ENCODE measurements around the gene HSD3B2. TPM values are rescaled to one million over a fixed set of nuclear protein-coding genes. Genes with fewer than 3 reads are reported as not detected.

The HSD3B2 gene
- total and polyA plus RNA-seq, 2 of the 8 experiments (the other 6 are each of a cell fraction or from before 2014, with no cell fraction given): not detected

DNA sequence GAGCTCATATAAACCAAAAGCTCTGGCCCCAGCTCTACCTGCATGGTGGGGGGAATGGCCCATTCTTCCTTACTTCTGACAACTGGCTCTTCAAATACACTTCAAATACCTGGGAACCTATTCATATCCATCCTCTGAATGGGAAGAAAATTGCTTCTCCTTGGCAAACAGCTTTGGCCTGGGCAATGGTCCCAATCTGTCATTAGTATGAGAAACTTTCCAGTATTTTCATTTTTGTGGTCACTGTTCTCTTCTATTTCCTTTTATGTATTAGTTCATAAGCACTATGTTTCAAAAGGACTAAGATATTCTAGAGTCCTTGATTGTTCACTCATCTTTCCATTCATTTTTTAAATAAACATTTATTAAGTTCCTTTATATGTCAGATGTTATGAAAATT, 5.2 kb upstream of the HSD3B2 start:
- ChIA-PET CTCF (ENCODE audit: partially characterized antibody) (no interaction called here), POLR2A (ENCODE audit: partially characterized antibody) (no interaction called here)
- TF ChIP-seq NRF1 (IDR thresholded peaks at IDR 0.05; ENCODE audit: low read depth, low read length): no peak
- TF ChIP-seq SIN3A (conservative IDR thresholded peaks at IDR 0.05 in 1 of 2, IDR thresholded peaks at IDR 0.05 in 1 of 2; ENCODE audit: low read depth in 1 of 2, low read length in 2 of 2): no peak
- TF ChIP-seq BACH1 (IDR thresholded peaks at IDR 0.05; ENCODE audit: low read length): no peak
- no peak for TF ChIP-seq CEBPB (IDR thresholded peaks at IDR 0.05; ENCODE audit: low read depth, low read length)
- TF ChIP-seq JUN (IDR thresholded peaks at IDR 0.05; ENCODE audit: low read depth, low read length): no peak
- no peak for TF ChIP-seq SP2 (IDR thresholded peaks at IDR 0.05; ENCODE audit: low read length)
- H2BK12ac ChIP-seq (ENCODE audit: low read depth, low read length): no peak overlapping the region
- FAIRE-seq: no peak
- H3K36me3 ChIP-seq (ENCODE audit: control insufficient read depth in 2 of 4, insufficient read depth in 4 of 4, low read length in 3 of 4): no peaks in the 10 kb centered on the region
- H4K20me1 ChIP-seq (replicated peaks in 1 of 2; ENCODE audit: control insufficient read depth in 1 of 2, insufficient read depth in 2 of 2, low read length in 2 of 2): no peaks in the 10 kb centered on the region
- no peak overlapping the region for H3K4me3 ChIP-seq (ENCODE audit: extremely low read depth in 1 of 4, insufficient read depth in 2 of 4, low read depth in 3 of 4, low read length in 4 of 4)
- H2BK5ac ChIP-seq (ENCODE audit: low read depth, low read length): no peak overlapping the region
- no peaks in the 10 kb centered on the region for H3K4me1 ChIP-seq (replicated peaks in 1 of 4; ENCODE audit: control insufficient read depth in 3 of 4, insufficient read depth in 4 of 4, low read length in 3 of 4)
- H3K56ac ChIP-seq (replicated peaks; ENCODE audit: insufficient read length, low read depth, low read length): no peak overlapping the region
- H3K9ac ChIP-seq (replicated peaks in 1 of 4; ENCODE audit: extremely low read depth in 1 of 4, low read depth in 3 of 4, low read length in 3 of 4): no peak overlapping the region
- no peak overlapping the region for H4K8ac ChIP-seq (ENCODE audit: extremely low read depth, insufficient read depth, low read length)
- no peak overlapping the region for H3K4ac ChIP-seq (replicated peaks; ENCODE audit: insufficient read length, low read depth, low read length)
- no peak overlapping the region for H2AFZ ChIP-seq (ENCODE audit: low read length)
- no peak overlapping the region for H4K5ac ChIP-seq (ENCODE audit: insufficient read length, low read depth, low read length)
- no peak overlapping the region for H2BK15ac ChIP-seq (ENCODE audit: low read length)
- DNase-seq (ENCODE audit: low read depth in 1 of 2, low spot score in 2 of 2): no peak
- no peaks in the 10 kb centered on the region for H3K79me2 ChIP-seq (ENCODE audit: control insufficient read depth in 1 of 2, insufficient read depth in 2 of 2, low read length in 2 of 2)
- no peak overlapping the region for H4K91ac ChIP-seq (replicated peaks; ENCODE audit: insufficient read length, low read length)
- no peak overlapping the region for H3K27ac ChIP-seq (ENCODE audit: low read depth, low read length)
- no peak overlapping the region for H2BK120ac ChIP-seq (replicated peaks; ENCODE audit: low read depth, low read length)
- no peak overlapping the region for H2BK20ac ChIP-seq (ENCODE audit: low read length)
- H2AK5ac ChIP-seq (ENCODE audit: low read depth, low read length): no peak overlapping the region
- H3K9me3 ChIP-seq (ENCODE audit: insufficient read depth in 2 of 2, low read depth in 1 of 2, low read length in 1 of 2): no peaks in the 10 kb centered on the region
- no peak overlapping the region for H3K18ac ChIP-seq (ENCODE audit: extremely low read depth, low read length)
- no peak overlapping the region for H3K23ac ChIP-seq (ENCODE audit: insufficient read length)
- H3K4me2 ChIP-seq (ENCODE audit: insufficient read depth in 1 of 2, low read depth in 2 of 2, low read length in 2 of 2): no peak overlapping the region
- H3K27me3 ChIP-seq (replicated peaks in 1 of 4; ENCODE audit: control insufficient read depth in 3 of 4, extremely low read depth in 1 of 4, insufficient read depth in 3 of 4, low read length in 3 of 4): no peaks in the 10 kb centered on the region
- H3K23me2 ChIP-seq (ENCODE audit: low read depth, low read length): no peaks in the 10 kb centered on the region
- H3K79me1 ChIP-seq (ENCODE audit: low read depth, low read length): no peaks in the 10 kb centered on the region
- no peak overlapping the region for H3K14ac ChIP-seq (ENCODE audit: insufficient read length)

All from H1 (cell line).